Choroid plexus epithelial cell (primary cell): Measurements from ENCODE around the gene SLC13A4.
A peak's percentile ranks its signal among the peaks of the same experiment; 100 is the strongest.

Experiments
- DNase-seq: peaks from one replicate; pipeline ENCODE4 v3.0.0-alpha.2; 2010; ENCODE audit warnings: low read depth
- H3K4me3 ChIP-seq: 2 replicates; pipeline ENCODE4 v1.5.1; 2011; ENCODE audit warnings: low read depth, mild to moderate bottlenecking, control low read depth, low read length, moderate library complexity
- TF ChIP-seq, protein P1 (sequence below): conservative IDR thresholded peaks from 2 replicates; pipeline ENCODE4 v1.5.1; 2011; ENCODE audit warnings: low read depth, mild to moderate bottlenecking, control low read depth, inconsistent platforms, low read length, moderate library complexity

The SLC13A4 gene

GRCh38 chr7:135653340-135654080, 74.5 kb downstream of the SLC13A4 start:
- peak; percentile 48 for DNase-seq
- TF ChIP-seq, protein P1, sequence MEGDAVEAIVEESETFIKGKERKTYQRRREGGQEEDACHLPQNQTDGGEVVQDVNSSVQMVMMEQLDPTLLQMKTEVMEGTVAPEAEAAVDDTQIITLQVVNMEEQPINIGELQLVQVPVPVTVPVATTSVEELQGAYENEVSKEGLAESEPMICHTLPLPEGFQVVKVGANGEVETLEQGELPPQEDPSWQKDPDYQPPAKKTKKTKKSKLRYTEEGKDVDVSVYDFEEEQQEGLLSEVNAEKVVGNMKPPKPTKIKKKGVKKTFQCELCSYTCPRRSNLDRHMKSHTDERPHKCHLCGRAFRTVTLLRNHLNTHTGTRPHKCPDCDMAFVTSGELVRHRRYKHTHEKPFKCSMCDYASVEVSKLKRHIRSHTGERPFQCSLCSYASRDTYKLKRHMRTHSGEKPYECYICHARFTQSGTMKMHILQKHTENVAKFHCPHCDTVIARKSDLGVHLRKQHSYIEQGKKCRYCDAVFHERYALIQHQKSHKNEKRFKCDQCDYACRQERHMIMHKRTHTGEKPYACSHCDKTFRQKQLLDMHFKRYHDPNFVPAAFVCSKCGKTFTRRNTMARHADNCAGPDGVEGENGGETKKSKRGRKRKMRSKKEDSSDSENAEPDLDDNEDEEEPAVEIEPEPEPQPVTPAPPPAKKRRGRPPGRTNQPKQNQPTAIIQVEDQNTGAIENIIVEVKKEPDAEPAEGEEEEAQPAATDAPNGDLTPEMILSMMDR, result no peak
- H3K4me3 ChIP-seq, result no peak overlapping the region

- TF ChIP-seq, protein P1, result no peak
- H3K4me3 ChIP-seq, result no peak overlapping the region
- DNase-seq, result peak; percentile 25
These were observed 77.0 kb downstream of the SLC13A4 start for GRCh38 chr7:135650831-135651573.

DNA sequence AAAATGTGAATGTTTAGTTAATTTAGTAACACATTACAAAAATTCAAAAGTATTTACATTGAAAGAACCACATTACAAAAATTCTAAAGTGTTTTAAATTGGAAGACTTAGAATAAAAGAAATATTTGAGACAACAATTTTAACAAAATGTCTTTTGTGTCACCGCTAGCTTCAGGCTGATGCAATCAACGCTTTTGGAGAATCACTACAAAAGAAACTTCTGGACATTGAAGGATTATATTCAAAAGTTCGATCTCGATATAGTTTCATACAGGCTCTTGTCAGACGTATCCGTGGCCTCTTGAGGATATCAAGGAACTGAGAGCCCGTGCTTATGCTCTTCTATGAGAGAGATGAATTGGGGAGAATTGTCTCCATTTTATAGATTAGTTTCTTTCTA, 79.8 kb downstream of the SLC13A4 start:
- TF ChIP-seq, protein P1, result no peak
- no peak for DNase-seq
- H3K4me3 ChIP-seq, result no peak overlapping the region

- TF ChIP-seq, protein P1, result no peak
- H3K4me3 ChIP-seq, result no peak overlapping the region
- DNase-seq, result no peak
These were observed 80.2 kb downstream of the SLC13A4 start for GRCh38 chr7:135647755-135648154.

DNA sequence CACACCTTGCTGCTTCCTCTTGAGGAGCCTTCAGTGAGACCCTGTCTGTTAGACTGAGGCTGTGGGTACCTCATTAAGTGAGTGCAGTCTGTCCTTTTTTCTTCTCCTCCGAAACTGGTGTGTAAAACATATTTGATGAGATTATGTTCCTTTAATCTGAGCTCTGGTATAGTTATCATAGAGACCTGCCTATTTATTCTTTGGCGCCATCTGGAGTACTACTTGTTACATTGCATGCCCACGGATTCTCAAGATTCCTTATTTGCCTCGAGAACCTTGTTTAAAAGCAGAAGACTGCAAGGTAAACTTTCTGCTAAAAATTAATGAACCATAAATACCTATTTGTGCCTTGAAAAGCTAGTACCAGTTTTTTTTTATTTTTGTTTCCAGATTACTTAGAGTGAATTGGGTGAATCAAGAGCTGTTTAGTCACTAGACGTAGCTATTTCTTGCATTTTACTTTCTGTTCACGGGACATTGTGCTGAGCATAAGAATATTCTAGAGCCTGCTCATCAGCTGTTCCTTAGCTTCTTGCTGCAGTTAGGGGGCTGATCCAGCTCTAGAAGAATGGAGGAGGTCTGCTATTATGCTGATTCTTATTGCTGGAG, 82.6 kb downstream of the SLC13A4 start:
- no peak overlapping the region for H3K4me3 ChIP-seq
- DNase-seq, result peak; percentile 81
- TF ChIP-seq, protein P1, result peak; percentile 71

- TF ChIP-seq, protein P1, result no peak
- no peak for DNase-seq
- H3K4me3 ChIP-seq, result no peak overlapping the region
These were observed 83.3 kb downstream of the SLC13A4 start for GRCh38 chr7:135644729-135645128.
